ENCODE measurements around the gene ZSWIM6. TPM values are rescaled to one million over a fixed set of nuclear protein-coding genes. Genes with fewer than 3 reads are reported as not detected.
"Not testable (repeated sequence)": the region's sequence is repeated elsewhere in the genome, so short reads cannot be mapped to it uniquely, and the experiment has no call there.

Gene ZSWIM6
- total RNA-seq, 2 donors from 2014 or later: 7.8 to 9.8 TPM

- H3K9me3 Mint-ChIP-seq: no peaks in the 10 kb centered on the region
- no peak for DNase-seq (ENCODE audit: low spot score)
- no peaks in the 10 kb centered on the region for H3K27me3 Mint-ChIP-seq
- no peak overlapping the region for H3K27ac Mint-ChIP-seq
- H3K4me3 Mint-ChIP-seq: no peak overlapping the region
- ATAC-seq: no peak
- no peaks in the 10 kb centered on the region for H3K36me3 Mint-ChIP-seq
- peaks cover 15 to 20% of the 10 kb centered on the region in 2 donors for H3K4me1 Mint-ChIP-seq (ENCODE audit: low read depth in 2 of 2)
Observed at GRCh38 chr5:61402970-61403900, 71.2 kb downstream of the ZSWIM6 start.

DNA sequence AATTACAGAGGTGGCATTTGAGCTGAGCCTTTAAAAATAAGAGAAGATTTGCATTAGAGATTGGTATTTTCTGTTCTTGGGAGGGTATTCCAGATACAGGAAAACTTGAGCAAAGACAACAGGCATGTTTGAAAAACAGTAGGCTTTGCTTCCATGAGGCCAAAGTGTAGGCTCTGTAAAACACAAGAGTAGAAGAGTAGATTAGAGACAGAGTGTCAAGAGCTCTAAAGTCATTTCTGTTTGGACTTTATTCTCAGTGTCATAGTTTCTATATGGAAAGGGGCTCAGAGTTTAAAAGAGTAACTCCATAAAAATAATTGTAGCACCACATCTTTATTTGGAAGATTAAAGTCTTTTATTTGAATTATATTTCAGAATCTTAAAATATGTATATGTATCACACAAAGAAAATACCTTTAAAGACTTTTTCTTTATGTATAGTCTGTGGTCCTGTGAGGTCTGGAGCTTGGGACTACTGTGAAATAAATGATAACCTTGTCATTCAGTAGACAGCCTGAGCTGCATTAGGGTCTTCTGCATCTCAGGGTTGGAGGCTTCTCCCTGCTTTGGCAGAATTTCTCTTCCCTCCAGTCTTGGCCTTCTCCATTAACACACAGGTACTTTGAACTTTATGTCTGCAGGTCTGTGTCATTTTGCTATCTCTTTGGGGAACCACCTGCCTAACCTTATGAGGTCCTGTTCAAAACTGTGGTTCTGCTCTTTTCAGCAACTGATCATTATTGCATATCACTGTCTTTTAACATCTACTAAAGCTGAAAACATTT, 73.6 kb downstream of the ZSWIM6 start:
- DNase-seq (ENCODE audit: low spot score) (no peak), ATAC-seq (no peak)
- H3K36me3 Mint-ChIP-seq: no peaks in the 10 kb centered on the region
- H3K4me3 Mint-ChIP-seq: no peak overlapping the region
- no peaks in the 10 kb centered on the region for H3K9me3 Mint-ChIP-seq
- no peaks in the 10 kb centered on the region for H3K27me3 Mint-ChIP-seq
- H3K4me1 Mint-ChIP-seq (ENCODE audit: low read depth in 2 of 2): peaks cover 24 to 31% of the 10 kb centered on the region in 2 donors
- H3K27ac Mint-ChIP-seq: no peak overlapping the region

DNA sequence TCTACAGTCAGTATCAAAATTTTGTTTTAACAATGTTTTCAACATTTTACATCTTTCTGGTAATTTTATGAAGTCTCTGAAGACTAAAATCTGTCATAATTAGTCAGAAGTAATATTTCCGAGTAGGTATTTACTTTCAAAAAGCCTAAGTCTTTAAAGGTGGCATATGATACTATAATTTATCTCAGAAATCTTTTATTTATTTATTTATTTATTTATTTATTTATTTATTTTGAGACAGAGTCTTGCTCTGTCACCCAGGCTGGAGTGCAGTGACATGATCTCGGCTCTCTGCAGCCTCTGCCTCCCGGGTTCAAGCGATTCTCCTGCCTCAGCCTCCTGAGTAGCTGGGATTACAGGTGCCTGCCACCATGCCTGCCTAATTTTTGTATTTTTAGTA, 74.4 kb downstream of the ZSWIM6 start:
- DNase-seq (ENCODE audit: low spot score); ATAC-seq; H3K27ac Mint-ChIP-seq; H3K27me3 Mint-ChIP-seq; H3K36me3 Mint-ChIP-seq; H3K4me3 Mint-ChIP-seq; H3K9me3 Mint-ChIP-seq: not testable (repeated sequence)
- peaks cover 24 to 33% of the 10 kb centered on the region in 2 donors for H3K4me1 Mint-ChIP-seq (ENCODE audit: low read depth in 2 of 2)

GRCh38 chr5:61407706-61408270, 75.7 kb downstream of the ZSWIM6 start:
- Mint-ChIP-seq H3K27ac (peak overlapping the region in 1 of 2 donors; percentile 72), H3K4me1 (ENCODE audit: low read depth in 2 of 2) (peaks cover 19 to 32% of the 10 kb centered on the region in 2 donors), H3K9me3 (no peaks in the 10 kb centered on the region), H3K36me3 (no peaks in the 10 kb centered on the region), H3K4me3 (peak overlapping the region; percentile 86), H3K27me3 (no peaks in the 10 kb centered on the region)
- DNase-seq (ENCODE audit: low spot score): no peak
- ATAC-seq: no peak

DNA sequence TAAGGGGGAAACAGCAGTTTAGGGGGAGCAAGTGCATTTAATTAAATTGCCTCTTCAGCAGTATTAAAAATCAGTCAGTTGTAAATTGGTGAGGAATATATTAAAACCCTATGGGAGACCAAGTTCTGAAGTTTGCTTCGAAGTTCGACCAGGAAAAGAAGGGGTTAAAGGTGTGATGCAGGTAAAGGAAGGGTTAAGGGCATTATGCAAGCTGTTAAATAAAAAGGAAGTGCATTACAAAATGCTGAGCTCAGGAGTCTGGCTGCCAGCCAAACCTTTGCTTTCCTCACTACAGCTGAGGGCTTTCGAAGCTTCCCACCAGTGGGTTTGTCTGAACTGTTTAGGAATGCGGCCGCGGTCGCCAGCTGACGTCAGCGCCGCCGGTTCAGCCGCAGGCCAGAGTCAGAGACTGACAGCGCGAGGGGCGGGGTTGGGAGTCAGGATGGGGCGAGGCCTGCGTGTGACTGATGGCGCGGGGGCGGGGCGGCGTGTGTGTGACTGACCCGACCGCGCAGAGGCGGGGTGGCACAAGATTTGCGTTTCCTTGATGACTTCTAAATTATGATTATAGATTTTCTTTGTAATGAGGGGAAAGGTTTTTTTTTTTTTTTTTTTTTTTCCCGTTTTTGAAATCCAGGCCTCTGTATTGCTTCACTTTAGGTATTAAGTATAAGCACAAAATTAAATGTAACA, 76.6 kb downstream of the ZSWIM6 start:
- peak; percentile 100 for ATAC-seq
- Mint-ChIP-seq H3K36me3 (no peaks in the 10 kb centered on the region), H3K27me3 (no peaks in the 10 kb centered on the region), H3K4me3 (peak overlapping the region; percentile 86), H3K9me3 (no peaks in the 10 kb centered on the region), H3K27ac (peak overlapping the region; percentile 70 to 72), H3K4me1 (ENCODE audit: low read depth in 2 of 2) (peaks cover 19 to 32% of the 10 kb centered on the region in 2 donors)
- DNase-seq (ENCODE audit: low spot score): peak; percentile 98

- Mint-ChIP-seq H3K4me3 (peak overlapping the region; percentile 86), H3K36me3 (no peaks in the 10 kb centered on the region), H3K27ac (peak overlapping the region in 1 of 2 donors; percentile 72), H3K4me1 (ENCODE audit: low read depth in 2 of 2) (peaks cover 24 to 41% of the 10 kb centered on the region in 2 donors), H3K9me3 (no peaks in the 10 kb centered on the region), H3K27me3 (no peaks in the 10 kb centered on the region)
- DNase-seq (ENCODE audit: low spot score) (no peak), ATAC-seq (no peak)
Observed at GRCh38 chr5:61409568-61409967, 77.5 kb downstream of the ZSWIM6 start.

- no peaks in the 10 kb centered on the region for H3K9me3 Mint-ChIP-seq
- H3K27ac Mint-ChIP-seq: no peak overlapping the region
- no peak for ATAC-seq
- H3K4me1 Mint-ChIP-seq (ENCODE audit: low read depth in 2 of 2): peaks cover 25 to 51% of the 10 kb centered on the region in 2 donors
- no peak overlapping the region for H3K4me3 Mint-ChIP-seq
- no peaks in the 10 kb centered on the region for H3K36me3 Mint-ChIP-seq
- DNase-seq (ENCODE audit: low spot score): no peak
- H3K27me3 Mint-ChIP-seq: no peaks in the 10 kb centered on the region
Observed at GRCh38 chr5:61410811-61411210, 78.8 kb downstream of the ZSWIM6 start.

DNA sequence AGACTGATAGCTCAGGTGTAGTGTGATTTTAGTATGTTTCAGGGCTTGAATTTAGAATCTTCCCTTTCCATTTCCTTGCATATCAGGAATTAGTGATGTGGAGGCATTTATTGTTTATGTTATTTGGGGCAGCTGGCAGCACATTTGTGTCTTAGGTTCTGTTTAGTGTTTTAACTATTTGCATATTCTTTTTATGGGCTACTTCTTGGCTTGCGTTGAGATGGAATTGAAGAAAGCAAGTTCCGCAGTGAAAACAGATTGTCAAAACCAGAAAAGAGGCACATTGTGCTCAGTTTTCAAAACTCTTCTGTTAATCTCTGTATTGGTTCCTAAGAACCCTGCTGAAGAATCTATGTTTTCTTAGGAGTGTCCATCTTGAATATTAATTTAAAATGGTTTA, 80.3 kb downstream of the ZSWIM6 start:
- ATAC-seq (no peak), DNase-seq (ENCODE audit: low spot score) (no peak)
- Mint-ChIP-seq H3K9me3 (no peaks in the 10 kb centered on the region), H3K36me3 (no peaks in the 10 kb centered on the region), H3K4me3 (no peak overlapping the region), H3K27ac (no peak overlapping the region), H3K4me1 (ENCODE audit: low read depth in 2 of 2) (peaks cover 33 to 59% of the 10 kb centered on the region in 2 donors), H3K27me3 (no peaks in the 10 kb centered on the region)

GRCh38 chr5:61413205-61413604, 81.1 kb downstream of the ZSWIM6 start:
- not testable (repeated sequence) for H3K27me3 Mint-ChIP-seq; H3K4me3 Mint-ChIP-seq; H3K9me3 Mint-ChIP-seq; H3K27ac Mint-ChIP-seq; ATAC-seq; DNase-seq (ENCODE audit: low spot score); H3K36me3 Mint-ChIP-seq
- peaks cover 33 to 59% of the 10 kb centered on the region in 2 donors for H3K4me1 Mint-ChIP-seq (ENCODE audit: low read depth in 2 of 2)

- no peaks in the 10 kb centered on the region for H3K36me3 Mint-ChIP-seq
- no peaks in the 10 kb centered on the region for H3K9me3 Mint-ChIP-seq
- no peak for DNase-seq (ENCODE audit: low spot score)
- H3K4me3 Mint-ChIP-seq: no peak overlapping the region
- H3K27ac Mint-ChIP-seq: peak overlapping the region in 1 of 2 donors; percentile 45
- no peak for ATAC-seq
- H3K4me1 Mint-ChIP-seq (ENCODE audit: low read depth in 2 of 2): peaks cover 19 to 43% of the 10 kb centered on the region in 2 donors
- no peaks in the 10 kb centered on the region for H3K27me3 Mint-ChIP-seq
Observed at GRCh38 chr5:61414806-61415205, 82.7 kb downstream of the ZSWIM6 start.

- Mint-ChIP-seq H3K4me1 (ENCODE audit: low read depth in 2 of 2) (peaks cover 19 to 41% of the 10 kb centered on the region in 2 donors), H3K9me3 (no peaks in the 10 kb centered on the region), H3K27ac (no peak overlapping the region), H3K27me3 (no peaks in the 10 kb centered on the region), H3K4me3 (no peak overlapping the region), H3K36me3 (no peaks in the 10 kb centered on the region)
- no peak for ATAC-seq
- DNase-seq (ENCODE audit: low spot score): no peak
Observed at GRCh38 chr5:61416010-61416409, 84.0 kb downstream of the ZSWIM6 start.

- H3K9me3 Mint-ChIP-seq: peaks cover under 1% of the 10 kb centered on the region
- H3K4me3 Mint-ChIP-seq: no peak overlapping the region
- DNase-seq (ENCODE audit: low spot score) (no peak), ATAC-seq (no peak)
- H3K36me3 Mint-ChIP-seq: peaks cover 3% of the 10 kb centered on the region
- H3K4me1 Mint-ChIP-seq (ENCODE audit: low read depth in 2 of 2): peaks cover 19 to 41% of the 10 kb centered on the region in 2 donors
- no peaks in the 10 kb centered on the region for H3K27me3 Mint-ChIP-seq
- no peak overlapping the region for H3K27ac Mint-ChIP-seq
Observed at GRCh38 chr5:61416420-61416819, 84.4 kb downstream of the ZSWIM6 start.

DNA sequence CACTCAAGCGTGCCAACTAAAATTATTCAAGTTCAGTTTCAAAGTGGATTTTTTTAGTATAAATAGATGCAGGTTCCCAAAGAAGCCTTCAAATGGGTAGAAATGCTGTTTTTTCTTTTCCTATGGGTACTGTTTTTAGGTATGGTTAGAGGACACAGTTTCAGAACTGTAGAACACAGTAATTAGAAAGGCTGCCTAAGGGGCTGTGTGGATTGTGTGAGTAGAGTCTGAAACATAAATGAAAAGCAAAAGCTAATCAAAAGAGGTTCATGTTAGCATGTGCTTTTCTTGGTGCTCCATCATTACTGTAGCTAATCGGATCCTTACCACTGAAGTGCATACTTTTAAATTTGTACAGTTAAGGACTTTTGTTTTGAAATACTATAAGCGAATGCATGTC, 85.3 kb downstream of the ZSWIM6 start:
- no peak overlapping the region for H3K27ac Mint-ChIP-seq
- DNase-seq (ENCODE audit: low spot score): no peak
- peaks cover 2% of the 10 kb centered on the region for H3K9me3 Mint-ChIP-seq
- H3K4me3 Mint-ChIP-seq: no peak overlapping the region
- H3K4me1 Mint-ChIP-seq (ENCODE audit: low read depth in 2 of 2): peaks cover 19 to 41% of the 10 kb centered on the region in 2 donors
- H3K36me3 Mint-ChIP-seq: peaks cover 8% of the 10 kb centered on the region
- no peak for ATAC-seq
- H3K27me3 Mint-ChIP-seq: no peaks in the 10 kb centered on the region
